Endodermal cell (in vitro differentiated cells): ENCODE data around the gene FAM241B. TPM values are rescaled to one million over a fixed set of nuclear protein-coding genes. Genes with fewer than 3 reads are reported as not detected.

ENCODE experiments used
- DNase-seq: peaks from one replicate; pipeline ENCODE4 v3.0.0-alpha.2; 2017
- H3K27ac ChIP-seq: 2 replicates; pipeline ENCODE4 v1.5.1; 2013; ENCODE audit warnings: mild to moderate bottlenecking, low read depth, low read length, moderate library complexity
- H3K27me3 ChIP-seq: 2 replicates; pipeline ENCODE4 v1.6.1; 2013; ENCODE audit warnings: mild to moderate bottlenecking, low read length, moderate library complexity; ENCODE audit not compliant: insufficient read depth, control insufficient read depth, poor library complexity, severe bottlenecking
- H3K36me3 ChIP-seq: 2 replicates; pipeline ENCODE4 v1.7.0; 2013; ENCODE audit warnings: mild to moderate bottlenecking, low read length, moderate library complexity; ENCODE audit not compliant: control insufficient read depth, insufficient read depth
- H3K4me1 ChIP-seq: one replicate; pipeline ENCODE4 v1.7.0; 2013; ENCODE audit warnings: low read length; ENCODE audit not compliant: control insufficient read depth, insufficient read depth
- H3K4me3 ChIP-seq: 2 replicates; pipeline ENCODE4 v1.5.1; 2013; ENCODE audit warnings: mild to moderate bottlenecking, low read length, moderate library complexity
- H3K9ac ChIP-seq: 2 replicates; pipeline ENCODE4 v1.6.1; 2013; ENCODE audit warnings: mild to moderate bottlenecking, low read length, moderate library complexity; ENCODE audit not compliant: poor library complexity, severe bottlenecking; ENCODE audit errors: extremely low read depth
- H3K9me3 ChIP-seq: 2 replicates; pipeline ENCODE4 v1.6.1; 2013; ENCODE audit warnings: mild to moderate bottlenecking, low read length, moderate library complexity; ENCODE audit not compliant: control insufficient read depth
- H3K27ac Mint-ChIP-seq: 2 replicates; pipeline ENCODE4 v1.8.0; 2020; ENCODE audit warnings: mixed read lengths
- H3K27me3 Mint-ChIP-seq: 2 replicates; pipeline ENCODE4 v1.8.0; 2021; ENCODE audit warnings: mild to moderate bottlenecking, mixed read lengths; ENCODE audit not compliant: insufficient read depth
- H3K36me3 Mint-ChIP-seq: 2 replicates; pipeline ENCODE4 v1.8.0; 2020; ENCODE audit warnings: low read depth, mixed read lengths
- H3K4me1 Mint-ChIP-seq: 2 replicates; pipeline ENCODE4 v1.8.0; 2020; ENCODE audit warnings: mixed read lengths
- H3K4me3 Mint-ChIP-seq: 2 replicates; pipeline ENCODE4 v1.8.0; 2020; ENCODE audit warnings: mild to moderate bottlenecking, moderate library complexity, mixed read lengths
- H3K9me3 Mint-ChIP-seq: 2 replicates; pipeline ENCODE4 v1.8.0; 2020; ENCODE audit warnings: mild to moderate bottlenecking, mixed read lengths
- CTCF ChIP-seq: fragments of 200-600 bp; sonication (generic); conservative IDR thresholded peaks from 2 replicates; pipeline ENCODE4 v1.5.0; 2021; ENCODE audit warnings: antibody characterized with exemption, mild to moderate bottlenecking
- WGBS, 2 experiments: methylation state at CpG; one replicate each; pipeline versions ENCODE4 v1.1.5 to v1.1.7; 2013; ENCODE audit warnings: missing lambda C conversion rate in 2 of 2, mixed read lengths in 1 of 2; ENCODE audit not compliant: insufficient coverage in 1 of 2, insufficient read length in 1 of 2; 5-methylcytosine and 5-hydroxymethylcytosine counted together
- total RNA-seq, 2 donors: library from RNA; stranded (reverse); fragmentation: NEBNext Ultra II Directional in 1 of 2; extraction: Animal tissue kit (Norgen Biotek cat#: 25700) in 1 of 2; gene quantifications; 2 replicates in 1 of 2; 3 replicates in 1 of 2; pipeline ENCODE4 v1.2.1, GENCODE V29; 2021

Gene FAM241B
- total RNA-seq, 2 donors from 2014 or later: 27.1 to 42.0 TPM

GRCh38 chr10:69636626-69637605, 6.9 kb downstream of the FAM241B start:
- no peaks in the 10 kb centered on the region for H3K4me1 ChIP-seq
- Mint-ChIP-seq H3K4me3 (no peak overlapping the region), H3K9me3 (no peaks in the 10 kb centered on the region), H3K36me3 (peaks cover 23% of the 10 kb centered on the region), H3K27ac (no peak overlapping the region), H3K27me3 (peaks cover 6% of the 10 kb centered on the region), H3K4me1 (no peaks in the 10 kb centered on the region)
- no peak overlapping the region for H3K4me3 ChIP-seq
- WGBS, 2 experiments: 66 to 70% methylated on average over 7 to 10 of the region's 10 CpGs
- peak; percentile 65 for TF ChIP-seq CTCF
- H3K36me3 ChIP-seq: peaks cover 16% of the 10 kb centered on the region
- no peak overlapping the region for H3K27ac ChIP-seq
- peak; percentile 86 for DNase-seq
- H3K27me3 ChIP-seq: no peaks in the 10 kb centered on the region
- H3K9me3 ChIP-seq: no peaks in the 10 kb centered on the region
- H3K9ac ChIP-seq: no peak overlapping the region

- H3K9me3 ChIP-seq: no peaks in the 10 kb centered on the region
- Mint-ChIP-seq H3K4me3 (no peak overlapping the region), H3K9me3 (no peaks in the 10 kb centered on the region), H3K4me1 (no peaks in the 10 kb centered on the region), H3K27ac (no peak overlapping the region), H3K27me3 (peaks cover 19% of the 10 kb centered on the region), H3K36me3 (peaks cover 9% of the 10 kb centered on the region)
- H3K4me1 ChIP-seq: no peaks in the 10 kb centered on the region
- peak; percentile 38 for DNase-seq
- H3K36me3 ChIP-seq: peaks cover 2% of the 10 kb centered on the region
- H3K4me3 ChIP-seq: no peak overlapping the region
- H3K9ac ChIP-seq: no peak overlapping the region
- H3K27ac ChIP-seq: no peak overlapping the region
- WGBS, 2 experiments: 84 to 87% methylated on average over 4 to 8 of the region's 8 CpGs
- no peak for TF ChIP-seq CTCF
- peaks cover 5% of the 10 kb centered on the region for H3K27me3 ChIP-seq
These were observed 8.6 kb downstream of the FAM241B start for GRCh38 chr10:69638642-69639041.

- no peak overlapping the region for H3K9ac ChIP-seq
- TF ChIP-seq CTCF: peak; percentile 96
- 65 to 77% methylated on average over 10 to 11 of the region's 11 CpGs for WGBS, 2 experiments
- no peak overlapping the region for H3K27ac ChIP-seq
- no peaks in the 10 kb centered on the region for H3K9me3 ChIP-seq
- Mint-ChIP-seq H3K36me3 (peaks cover 4% of the 10 kb centered on the region), H3K27me3 (peaks cover 21% of the 10 kb centered on the region), H3K9me3 (no peaks in the 10 kb centered on the region), H3K27ac (no peak overlapping the region), H3K4me3 (no peak overlapping the region), H3K4me1 (no peaks in the 10 kb centered on the region)
- H3K4me3 ChIP-seq: no peak overlapping the region
- DNase-seq: peak; percentile 90
- no peaks in the 10 kb centered on the region for H3K36me3 ChIP-seq
- peaks cover 6% of the 10 kb centered on the region for H3K27me3 ChIP-seq
- H3K4me1 ChIP-seq: no peaks in the 10 kb centered on the region
These were observed 9.5 kb downstream of the FAM241B start for GRCh38 chr10:69639291-69640195.
